NCI-H1436 treated with DMSO at 0.1 percent for 48 hours (cell line): Measurements from ENCODE around the gene IER5.
A peak's percentile ranks its signal among the peaks of the same experiment; 100 is the strongest.

Experiments
- DNase-seq: peaks from one replicate; lab custom pipeline; 2025; lab: John Stamatoyannopoulos, UW

Gene IER5

DNA sequence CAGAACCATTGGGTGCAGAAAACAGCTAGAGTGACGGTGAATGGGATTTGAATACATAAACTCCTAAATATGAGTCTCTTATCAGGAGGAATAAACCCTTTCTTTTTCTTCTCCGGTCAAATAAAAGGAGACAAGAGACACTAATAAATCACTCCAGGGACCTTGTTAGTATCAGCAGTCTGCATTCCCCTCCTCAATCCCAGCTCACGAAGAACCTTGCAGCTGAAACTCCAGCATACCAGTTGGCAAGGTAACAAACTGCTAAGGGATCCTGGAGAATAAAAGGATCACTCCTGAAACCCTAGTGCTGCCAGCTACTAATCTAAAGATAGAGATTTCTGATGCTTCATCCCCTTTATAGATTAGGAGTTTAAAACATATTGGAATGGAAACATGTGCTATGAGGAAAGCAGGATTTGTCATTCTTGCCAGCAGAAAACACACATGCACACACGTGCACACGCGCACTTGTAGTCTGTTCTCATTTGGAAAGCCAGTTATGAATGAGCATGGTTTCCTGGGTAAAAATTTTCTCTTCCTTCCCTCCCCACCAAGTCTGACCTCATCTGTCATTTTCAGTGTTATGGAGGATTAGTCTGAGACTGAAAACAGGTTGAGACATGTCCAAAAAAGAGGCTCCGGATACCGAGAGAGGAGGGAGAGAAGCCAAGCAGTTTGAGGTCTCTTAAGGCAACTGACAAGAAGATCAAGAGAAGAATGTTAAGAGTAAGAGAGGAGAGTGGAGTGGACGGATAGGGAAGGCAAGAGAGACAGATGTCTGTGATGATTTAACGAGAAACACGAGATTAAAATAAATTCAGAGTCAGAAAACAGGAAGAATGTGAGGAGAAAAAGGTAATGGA is 10.9 kb downstream of the IER5 start:
- no peak for DNase-seq

DNA sequence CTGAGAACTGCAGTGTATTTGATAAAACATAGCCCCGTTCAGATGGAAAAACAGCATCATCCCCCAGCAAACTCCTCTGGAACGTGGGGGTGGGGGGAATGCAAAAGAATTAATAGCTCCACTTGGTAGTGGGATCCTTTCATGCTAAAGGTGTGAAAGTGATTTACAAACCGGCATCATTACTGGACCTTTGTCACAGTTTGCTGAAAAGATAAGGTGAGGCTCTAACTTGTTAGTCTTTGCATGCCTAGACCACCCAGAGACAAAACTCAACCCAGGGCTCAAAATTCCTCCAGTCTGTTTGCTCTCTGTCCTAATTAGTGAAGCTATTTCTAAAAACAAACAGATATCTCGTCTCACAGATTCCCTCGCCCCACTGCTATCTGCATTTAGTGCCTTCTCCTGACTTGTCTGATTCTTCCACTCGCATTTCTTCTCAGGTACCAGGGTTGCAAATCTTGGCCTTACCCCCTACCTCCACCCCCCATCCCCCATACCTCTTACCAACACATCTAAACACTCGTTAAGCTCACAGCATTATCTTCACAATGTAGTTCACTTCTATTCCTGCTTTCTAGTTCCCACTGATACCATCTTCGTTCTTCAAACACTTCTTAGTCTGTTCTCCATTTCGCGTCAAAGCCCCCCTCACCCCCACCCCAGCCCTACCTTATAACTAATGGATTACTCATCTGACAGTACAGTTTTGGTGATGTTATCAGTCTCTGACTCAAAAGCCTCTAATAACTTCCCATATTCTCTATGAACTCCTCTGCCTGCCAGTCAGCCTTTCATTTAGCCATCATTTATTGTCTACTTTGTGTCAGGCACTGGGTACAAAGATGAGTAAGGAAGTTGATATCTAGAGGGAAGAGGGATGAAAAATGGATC is 11.8 kb downstream of the IER5 start:
- DNase-seq = no peak

DNA sequence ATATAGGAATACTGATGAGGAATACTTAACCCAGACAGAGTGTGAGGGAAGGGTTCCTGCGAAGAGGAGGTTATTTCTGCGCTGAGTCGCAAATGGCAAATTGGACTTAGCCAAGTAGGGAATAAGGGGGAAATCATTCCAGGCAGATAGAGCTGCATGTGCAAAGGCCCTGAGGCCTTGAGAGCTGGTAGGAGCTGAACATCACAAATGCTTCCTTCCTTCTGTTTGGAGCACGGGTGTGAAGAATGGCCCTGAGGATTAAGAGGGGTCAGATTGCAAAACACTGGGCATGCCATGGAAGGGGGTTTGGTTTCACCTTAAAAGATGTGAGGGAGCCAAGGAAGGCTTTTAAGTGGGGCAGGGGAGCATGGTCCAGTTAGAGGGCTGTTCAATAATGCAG is 12.4 kb downstream of the IER5 start:
- no peak for DNase-seq

DNA sequence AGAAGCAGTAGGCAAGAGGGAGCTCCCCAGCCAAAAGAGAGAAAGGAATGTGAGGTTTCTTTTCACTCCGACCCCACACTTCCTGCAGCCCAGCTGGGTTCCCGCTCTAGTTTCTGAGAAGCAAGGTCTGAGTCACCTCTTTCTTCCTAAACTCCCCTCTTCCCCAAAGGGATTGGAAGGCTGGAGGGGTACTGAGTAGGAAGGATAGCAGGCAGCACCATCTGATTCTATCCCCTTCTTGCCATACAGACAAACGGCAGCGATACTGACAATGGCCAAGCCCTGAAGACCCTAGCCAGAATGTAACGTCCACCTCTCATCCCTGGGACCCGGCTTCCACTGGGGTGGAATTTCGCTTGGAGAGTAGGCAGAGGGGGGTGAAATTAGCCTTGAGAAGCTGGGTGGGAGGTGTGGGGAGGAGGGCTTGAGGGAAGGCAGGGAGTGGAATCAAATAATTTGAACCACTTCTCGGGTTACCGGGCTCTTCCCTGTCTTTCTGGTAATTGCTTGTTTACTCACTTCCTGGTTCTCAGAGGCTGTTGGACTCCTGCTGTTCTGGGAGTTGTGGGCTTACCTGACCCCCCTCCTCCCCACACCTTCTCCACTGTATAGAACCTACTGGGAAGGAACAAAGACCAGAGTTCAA is 13.2 kb downstream of the IER5 start:
- no peak for DNase-seq

DNA sequence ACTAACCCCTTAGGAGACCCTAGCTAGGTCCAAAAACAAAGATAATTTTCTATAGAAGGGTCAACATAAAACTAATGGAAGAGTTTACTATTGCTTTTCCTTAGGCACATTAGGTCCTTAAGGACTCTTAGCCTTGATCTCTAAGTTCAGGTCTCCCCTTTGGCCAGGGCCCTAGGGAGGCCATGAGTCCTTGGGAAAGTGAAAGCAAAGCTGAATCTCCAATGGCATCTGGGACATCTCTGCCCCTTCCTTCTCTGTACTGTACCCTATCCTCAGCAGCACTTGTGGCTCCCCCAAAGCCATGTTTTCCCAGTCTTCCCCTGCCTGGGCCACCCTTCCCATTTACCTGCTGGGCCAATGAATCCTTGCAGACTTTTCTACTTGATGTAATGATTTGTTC is 14.3 kb downstream of the IER5 start:
- DNase-seq = no peak

DNA sequence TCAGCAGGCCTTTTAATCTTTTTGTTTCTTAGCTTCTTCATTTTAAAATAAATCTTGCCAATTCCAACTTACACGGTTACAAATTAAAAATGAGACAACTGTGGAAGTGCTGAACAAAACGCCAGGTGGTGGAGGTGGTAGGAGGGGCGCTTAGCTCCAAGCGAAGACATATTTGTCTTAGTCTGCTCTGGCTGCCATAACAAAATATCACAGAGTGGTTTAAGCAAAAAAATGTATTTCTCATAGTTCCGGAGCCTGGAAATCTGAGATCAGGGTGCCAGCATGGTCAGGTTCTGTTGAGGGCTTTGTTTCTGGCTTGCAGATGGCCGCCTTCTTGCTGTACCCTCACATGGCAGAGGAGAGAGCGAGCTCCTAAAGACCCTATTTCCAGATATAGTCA is 14.9 kb downstream of the IER5 start:
- no peak for DNase-seq

DNA sequence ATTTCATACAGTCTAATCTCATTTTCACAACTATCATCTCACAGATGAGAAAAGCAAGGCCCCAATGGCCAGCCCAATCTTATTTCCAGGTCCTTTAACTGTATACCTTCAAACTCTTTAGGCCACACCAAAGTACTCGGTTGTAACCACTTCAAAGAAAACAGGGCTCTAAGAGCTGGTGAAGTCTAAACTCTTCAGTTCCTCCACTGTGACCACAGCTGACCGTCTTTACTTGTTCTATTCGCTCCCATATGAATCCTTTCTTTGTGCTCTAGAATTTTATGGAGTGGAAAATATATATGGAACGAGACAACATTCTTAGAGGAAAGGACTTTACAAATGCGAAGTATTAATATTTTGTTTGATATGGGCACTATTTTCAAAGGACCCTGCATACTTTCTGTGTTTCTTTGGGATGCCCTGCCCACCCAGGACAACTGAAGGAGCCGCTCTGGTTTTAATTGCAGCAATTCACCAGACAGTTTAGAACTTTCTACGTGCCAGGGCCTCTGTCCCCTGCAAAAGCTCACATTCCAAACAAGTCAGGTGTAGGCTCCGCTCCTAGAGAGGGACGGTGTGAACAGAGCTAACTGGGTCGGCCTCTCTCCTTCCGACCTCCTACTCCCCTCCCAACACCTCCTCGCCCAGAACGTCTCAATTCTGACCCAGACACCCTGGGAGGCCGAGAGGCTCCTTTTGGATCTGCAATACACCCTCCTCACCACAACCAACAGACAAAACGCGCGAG is 15.7 kb downstream of the IER5 start:
- no peak for DNase-seq

DNA sequence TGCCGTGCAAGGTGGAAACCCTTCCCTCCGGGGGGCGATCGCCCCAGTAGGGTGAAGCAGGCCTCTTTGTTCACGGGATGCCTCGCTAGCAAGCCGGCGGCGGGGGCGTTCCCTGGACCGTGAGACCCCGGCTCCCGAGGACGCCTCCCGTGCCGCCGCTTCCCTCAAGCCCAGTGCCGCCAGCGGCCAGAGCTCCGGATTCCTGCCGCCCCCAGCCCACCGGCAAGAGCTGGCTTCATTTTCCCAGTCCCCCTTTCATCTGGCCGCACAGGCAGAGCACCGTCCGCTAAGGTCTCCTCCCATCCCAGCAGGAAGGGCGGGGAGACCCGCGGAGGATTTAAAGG is 16.3 kb downstream of the IER5 start:
- DNase-seq = no peak

DNA sequence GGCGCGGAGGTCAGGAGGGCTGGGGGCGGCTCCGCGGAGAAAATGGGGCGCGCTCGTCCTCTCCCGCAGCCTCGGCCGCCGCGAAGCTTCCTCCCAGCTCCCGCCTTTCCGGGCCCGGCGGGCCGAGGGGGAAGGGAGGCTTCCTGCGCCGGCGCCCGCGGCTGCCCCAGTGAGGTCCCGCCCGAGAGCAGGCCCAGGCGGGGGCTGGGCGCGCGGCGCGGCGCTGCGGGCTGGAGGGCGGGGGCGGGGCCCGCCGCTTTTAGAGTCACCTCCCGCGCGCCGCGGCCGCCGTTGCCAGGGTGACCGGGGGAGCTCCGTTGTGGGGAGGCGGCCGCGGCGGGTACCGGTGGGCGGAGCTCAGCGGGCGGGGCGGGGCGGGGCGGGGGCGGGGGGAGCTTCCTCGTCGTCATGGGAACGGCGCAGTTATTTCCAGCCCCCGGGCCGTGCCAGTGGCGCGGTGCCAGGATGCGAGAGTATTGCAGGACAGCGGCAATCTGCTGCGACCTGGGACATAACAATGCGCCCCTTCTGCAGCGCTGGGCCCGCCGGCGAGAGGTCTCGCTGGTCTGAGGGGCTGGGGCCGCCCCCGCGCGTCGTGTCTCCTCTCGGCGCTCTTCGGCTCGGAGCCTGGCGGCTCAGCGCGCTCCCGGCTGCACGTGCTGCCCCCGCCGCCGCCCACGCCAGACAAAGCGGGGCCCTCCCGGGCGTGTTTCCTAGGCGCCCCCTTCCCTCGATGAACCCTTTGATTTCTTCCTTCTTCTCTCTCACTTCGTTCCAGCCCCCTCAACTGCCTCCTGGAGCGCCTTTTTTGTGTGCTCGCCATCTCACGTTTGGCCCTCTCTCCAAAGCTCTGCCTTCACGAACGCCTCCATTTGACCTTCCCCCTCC is 16.9 kb downstream of the IER5 start:
- DNase-seq = peak; percentile 50

DNA sequence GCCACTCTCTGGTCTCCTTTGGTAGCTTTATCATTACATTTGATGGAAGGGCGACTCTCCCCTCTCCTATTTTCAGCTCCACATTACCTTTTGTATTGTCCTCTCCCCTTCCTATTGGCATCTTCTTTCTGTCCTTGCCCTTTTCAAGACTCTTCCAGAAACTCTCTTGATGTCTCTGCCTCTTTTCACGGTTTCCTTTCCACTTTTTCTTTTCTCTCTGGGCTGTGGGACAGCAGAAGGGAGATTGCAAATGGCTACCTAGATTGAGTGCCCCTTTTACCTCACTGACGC is 17.5 kb downstream of the IER5 start:
- no peak for DNase-seq

DNA sequence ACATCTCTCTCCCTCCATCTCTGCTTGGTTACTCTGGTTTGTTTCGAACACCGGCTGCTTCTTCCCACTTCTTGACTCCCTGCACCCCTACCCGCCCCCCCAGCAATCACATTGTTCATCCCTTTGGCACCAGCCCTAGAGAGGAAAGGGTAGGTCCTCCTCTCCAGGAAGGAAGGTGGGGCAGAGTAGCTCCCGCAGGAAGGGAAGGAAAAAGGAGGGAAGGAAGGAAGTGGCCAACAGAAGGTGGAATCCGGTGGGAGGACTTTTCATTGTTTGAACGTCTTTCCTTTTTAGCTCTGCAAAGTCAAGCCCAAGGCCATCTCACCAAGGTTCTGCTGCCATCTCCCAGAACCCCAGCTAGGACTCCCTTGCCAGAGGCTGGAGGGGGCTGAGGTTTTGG is 18.0 kb downstream of the IER5 start:
- DNase-seq = no peak

DNA sequence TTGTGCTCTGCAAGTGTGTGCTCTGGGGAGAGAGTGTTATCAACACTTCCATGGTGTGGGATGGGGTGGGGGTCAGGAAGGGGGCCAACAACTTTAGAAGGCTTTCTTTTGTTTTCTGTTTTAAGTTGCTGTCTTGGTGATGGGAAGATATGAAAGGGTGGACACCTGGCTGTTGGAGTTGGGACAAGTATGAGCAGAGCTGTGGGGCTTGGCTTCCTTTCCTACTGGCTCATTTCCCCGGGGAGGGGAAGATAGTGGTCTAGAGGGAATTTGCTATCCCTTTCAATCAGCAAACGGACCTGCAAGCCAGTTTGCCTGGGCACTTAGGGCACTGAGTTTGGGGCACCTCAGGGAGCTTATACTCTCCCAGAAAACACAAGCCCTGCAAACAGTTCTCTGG is 19.2 kb downstream of the IER5 start:
- no peak for DNase-seq

DNA sequence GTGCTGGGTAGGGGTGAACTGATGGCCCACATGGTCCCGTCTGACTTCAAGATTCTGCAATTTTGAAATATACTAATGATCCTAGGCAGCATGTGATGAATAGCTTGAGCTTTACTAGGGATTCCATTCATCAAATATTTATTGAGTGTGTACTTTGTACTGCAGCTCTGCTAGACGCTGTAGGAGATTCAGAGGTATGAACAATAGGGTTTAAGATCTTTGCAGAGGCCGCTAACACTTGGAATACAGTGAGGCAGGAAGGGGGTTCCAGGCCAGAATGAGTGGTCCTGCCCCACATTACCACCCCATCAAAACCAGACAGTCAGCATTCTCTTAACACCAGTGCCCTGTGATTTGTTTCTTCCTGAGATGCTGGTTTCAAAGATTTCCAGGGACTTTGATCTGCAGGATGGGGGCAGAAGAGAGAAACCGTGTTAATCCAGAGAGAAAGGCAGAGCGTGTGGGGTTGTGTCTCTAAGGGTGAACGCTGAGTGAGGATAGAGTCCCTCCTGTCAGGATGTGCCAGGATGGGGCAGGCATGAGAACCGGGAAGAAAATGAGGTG is 19.9 kb downstream of the IER5 start:
- DNase-seq = no peak

DNA sequence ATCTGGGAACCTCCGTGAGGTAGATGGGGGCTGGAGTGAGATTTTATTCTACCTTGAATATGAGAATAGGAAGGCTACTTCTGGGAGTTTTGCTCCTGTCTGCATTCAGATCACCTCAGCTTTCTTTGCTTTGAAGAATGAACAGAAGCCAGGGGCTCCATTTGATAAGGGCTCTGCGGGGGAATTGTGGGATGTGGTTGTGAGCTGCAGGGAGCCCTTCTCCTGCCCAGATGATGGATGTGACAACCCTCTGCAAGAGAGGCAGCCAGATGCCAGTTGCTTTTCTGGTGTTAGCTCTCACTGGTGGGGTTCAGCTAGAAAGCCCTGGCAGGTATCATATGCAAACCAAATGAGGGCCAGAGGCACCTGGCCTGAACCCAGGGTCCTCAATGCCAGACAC is 21.5 kb downstream of the IER5 start:
- no peak for DNase-seq

DNA sequence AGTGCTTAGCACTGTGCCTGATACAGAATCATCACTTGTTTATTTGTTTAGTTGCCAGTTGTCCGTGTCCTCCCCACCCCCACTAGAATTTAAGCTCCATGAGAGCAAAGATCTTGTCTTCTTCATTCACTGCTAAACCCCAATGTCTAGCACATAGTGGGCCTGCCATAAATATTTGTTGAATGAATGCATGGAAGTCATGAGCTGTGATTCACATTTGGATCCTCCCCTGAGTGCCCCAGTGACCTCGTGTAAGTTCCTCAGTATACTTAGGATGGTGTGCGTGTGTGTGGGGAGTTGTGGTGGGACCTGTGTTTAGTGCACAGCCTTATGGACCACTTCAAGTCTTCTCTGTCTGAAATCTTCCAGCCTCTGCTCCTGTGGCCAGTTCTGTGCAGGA is 23.1 kb downstream of the IER5 start:
- no peak for DNase-seq

DNA sequence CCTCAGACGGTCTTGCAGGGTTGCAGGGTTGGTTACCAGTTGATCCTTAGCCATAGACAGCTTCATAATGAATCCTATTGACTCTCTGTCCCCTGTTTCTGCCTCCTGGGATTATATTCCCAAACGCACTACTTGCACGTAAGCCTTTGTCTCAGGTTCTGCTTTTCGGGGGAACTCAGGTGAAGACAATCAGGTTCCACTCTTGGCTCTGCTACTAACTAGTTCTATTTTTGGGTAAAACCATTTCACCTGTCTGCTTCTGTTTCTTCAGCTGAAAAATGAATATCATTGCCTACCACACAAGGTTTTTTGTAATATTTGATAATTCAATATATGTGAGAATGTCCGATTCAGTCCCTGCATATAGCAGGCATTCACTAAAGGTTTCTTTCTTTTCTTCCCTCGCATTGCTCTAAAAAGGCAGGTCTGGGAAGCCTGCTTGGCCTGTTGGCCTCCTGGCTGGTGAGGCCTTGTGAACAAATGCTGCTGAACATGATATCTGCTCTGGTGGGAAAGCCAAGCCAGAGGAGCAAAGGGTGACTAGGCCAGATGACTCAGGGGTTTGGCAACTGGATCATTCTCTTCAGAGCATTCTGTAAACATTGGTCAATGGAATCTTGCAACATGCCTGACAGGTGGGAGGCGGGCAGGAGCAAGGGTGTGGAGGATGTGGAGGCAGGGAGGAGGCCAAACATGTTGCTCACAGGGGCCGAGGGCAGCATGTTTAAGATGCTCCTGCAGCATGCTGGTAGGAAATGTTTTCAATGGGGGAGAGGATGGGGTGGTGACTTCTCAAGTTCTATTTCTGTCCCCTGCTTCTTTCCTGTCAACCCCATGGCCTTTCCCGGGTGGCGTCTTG is 23.8 kb downstream of the IER5 start:
- DNase-seq = no peak

DNA sequence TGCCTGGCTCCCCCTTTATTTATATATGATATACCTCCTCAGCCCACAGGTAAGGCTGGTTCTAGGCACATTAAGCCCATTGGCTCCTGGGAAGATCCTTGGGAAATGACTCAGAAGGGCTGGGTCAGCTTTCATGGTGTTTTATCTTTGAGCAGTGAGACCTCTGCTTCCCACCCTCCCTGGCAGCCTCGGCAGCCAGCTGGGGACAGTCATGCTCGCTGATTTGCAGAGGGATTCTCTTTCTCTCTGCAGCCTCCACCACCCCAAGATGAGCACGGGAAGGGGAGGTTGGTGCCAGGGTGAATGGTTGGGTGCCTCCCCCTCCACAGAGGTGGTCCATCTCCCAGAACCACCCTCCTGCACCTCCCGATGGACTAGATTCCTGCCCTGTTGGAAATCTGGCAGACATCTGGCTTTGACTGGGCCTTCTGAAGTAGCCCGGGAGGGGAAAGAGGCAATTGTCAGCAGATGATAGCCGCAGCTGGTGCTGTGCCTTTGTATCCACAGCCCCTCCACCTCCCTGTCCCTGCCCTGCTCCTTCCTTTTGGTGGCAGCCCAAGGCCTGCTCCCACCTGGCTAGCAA is 24.6 kb downstream of the IER5 start:
- DNase-seq = no peak

DNA sequence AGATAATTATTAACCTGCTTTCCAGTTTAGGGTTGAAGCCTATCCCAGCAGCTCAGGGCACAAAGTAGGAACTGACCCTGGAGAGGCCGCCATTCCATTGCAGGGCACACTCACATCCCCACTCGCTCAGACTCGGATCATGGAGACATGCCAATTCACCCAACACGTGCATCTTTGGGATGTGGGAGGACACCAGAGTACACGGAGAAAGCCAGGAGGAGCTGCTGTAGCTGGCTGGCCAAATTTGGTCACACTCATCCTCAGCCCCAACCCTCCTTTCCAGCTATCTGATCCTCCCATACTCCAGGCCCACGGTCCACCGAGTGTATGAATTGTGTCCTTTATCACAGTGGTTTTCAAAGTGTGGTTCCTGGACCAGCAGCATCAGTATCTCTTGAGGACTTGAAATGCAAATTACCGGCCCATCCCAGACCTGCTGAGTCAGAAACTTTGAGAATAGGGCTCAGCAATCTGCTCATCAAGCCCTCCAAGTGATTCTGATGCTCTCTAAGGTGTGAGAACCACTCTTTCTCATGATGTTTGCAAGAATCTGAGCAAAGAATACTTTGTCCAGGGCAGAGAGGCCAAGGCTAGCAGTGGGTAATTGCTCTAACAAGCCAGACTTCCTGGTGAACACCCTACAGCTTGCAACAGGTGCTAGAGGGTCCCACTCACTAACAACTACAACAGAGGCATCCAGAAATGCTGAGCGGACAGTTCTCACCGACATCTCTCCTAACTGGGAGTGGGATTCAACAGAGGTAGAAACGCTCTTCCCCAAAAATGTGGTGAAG is 26.3 kb downstream of the IER5 start:
- DNase-seq = no peak

DNA sequence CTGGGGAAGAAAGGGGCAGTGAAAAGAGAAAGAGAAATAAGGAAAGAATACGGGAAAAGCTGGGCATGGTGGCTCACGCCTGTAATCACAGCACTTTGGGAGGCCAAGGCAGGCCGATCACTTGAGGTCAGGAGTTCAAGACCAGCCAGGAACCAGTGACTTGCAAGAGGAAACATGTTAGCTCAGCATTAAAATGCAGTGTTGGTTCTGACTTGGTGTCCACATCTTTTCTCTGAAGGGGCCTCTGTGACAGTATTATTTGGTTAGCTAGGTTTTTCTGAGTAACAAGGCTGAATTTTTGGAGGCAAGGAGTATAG is 26.8 kb downstream of the IER5 start:
- no peak for DNase-seq
